ENCODE measurements around the gene ERO1B.

ERO1B gene

DNA sequence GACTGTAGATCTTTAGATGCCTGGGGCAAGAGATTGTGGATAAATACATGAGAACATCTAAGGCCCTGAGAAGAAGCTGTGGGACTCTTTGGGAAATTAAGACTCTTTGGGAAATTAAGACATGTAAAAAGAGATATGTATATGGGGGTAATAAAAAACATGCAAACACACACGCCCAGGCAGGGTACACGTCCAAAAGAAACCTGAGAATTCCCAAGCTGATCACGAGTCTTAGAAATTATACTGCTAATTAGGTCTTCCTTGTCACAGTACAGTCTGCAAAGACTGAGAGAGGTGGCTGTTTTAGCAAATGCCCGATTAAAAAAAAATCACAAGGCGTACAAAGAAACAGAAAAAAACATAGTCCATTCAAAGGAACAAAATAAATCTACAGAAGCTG, 39.3 kb upstream of the ERO1B start:
- H3K4me2 ChIP-seq (ENCODE audit: low read depth, low read length, poor library complexity, severe bottlenecking), result no peak overlapping the region
- no peaks in the 10 kb centered on the region for H3K4me1 ChIP-seq (ENCODE audit: insufficient read depth, low read length, poor library complexity, severe bottlenecking)
- no peaks in the 10 kb centered on the region for H3K9me2 ChIP-seq (replicated peaks; ENCODE audit: low read depth, low read length)
- no peaks in the 10 kb centered on the region for H4K20me1 ChIP-seq (ENCODE audit: insufficient read depth, low read length, poor library complexity, severe bottlenecking)
- TF ChIP-seq CTCF (conservative IDR thresholded peaks at IDR 0.05; ENCODE audit: low read length) (no peak), EZH2phosphoT487 (IDR thresholded peaks at IDR 0.05; ENCODE audit: borderline replicate concordance) (no peak)
- no peaks in the 10 kb centered on the region for H3K36me3 ChIP-seq (ENCODE audit: insufficient read depth, low read length)
- H3F3A ChIP-seq (ENCODE audit: low read depth), result no peaks in the 10 kb centered on the region
- no peak overlapping the region for H3K4me3 ChIP-seq (ENCODE audit: low read length, poor library complexity, severe bottlenecking)
- no peak overlapping the region for H3K9ac ChIP-seq (ENCODE audit: low read depth, low read length, poor library complexity, severe bottlenecking)
- no peaks in the 10 kb centered on the region for H3K79me2 ChIP-seq (ENCODE audit: insufficient read depth, low read length)
- H2AFZ ChIP-seq (ENCODE audit: low read length), result no peak overlapping the region
- peaks cover 11% of the 10 kb centered on the region; the same call in 1 of the 2 replicates for H3K9me3 ChIP-seq (ENCODE audit: insufficient read depth, low read depth, low read length)
- H3K27me3 ChIP-seq (ENCODE audit: insufficient read depth, low read length, poor library complexity, severe bottlenecking), result no peaks in the 10 kb centered on the region

DNA sequence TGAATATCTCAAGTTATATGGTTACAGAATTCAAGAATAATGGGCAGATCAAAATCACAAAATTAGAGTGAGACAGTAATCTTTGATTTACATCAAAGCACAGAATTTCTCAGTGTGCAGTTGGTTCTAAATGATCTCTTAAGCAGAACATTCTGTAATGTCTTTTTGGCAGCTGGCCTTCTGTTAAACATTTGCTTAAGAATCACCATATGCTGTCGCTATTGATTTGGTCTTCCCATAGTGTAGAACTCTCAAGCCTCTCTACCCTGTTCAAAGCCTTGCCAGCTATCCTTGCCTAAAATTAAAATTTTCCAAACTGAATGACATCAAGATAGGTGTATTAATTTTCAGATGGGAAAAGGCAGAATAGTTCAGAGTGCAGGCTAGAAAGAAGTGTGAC, 38.9 kb upstream of the ERO1B start:
- Histone ChIP-seq H3K36me3 (ENCODE audit: insufficient read depth, low read length) (no peaks in the 10 kb centered on the region), H3K27me3 (ENCODE audit: insufficient read depth, low read length, poor library complexity, severe bottlenecking) (no peaks in the 10 kb centered on the region)

GRCh38 chr1:236320214-236320613, 38.5 kb upstream of the ERO1B start:
- no peak overlapping the region for H3K9ac ChIP-seq (ENCODE audit: low read depth, low read length, poor library complexity, severe bottlenecking)
- no peaks in the 10 kb centered on the region for H3K9me2 ChIP-seq (replicated peaks; ENCODE audit: low read depth, low read length)
- no peak overlapping the region for H3K4me3 ChIP-seq (ENCODE audit: low read length, poor library complexity, severe bottlenecking)
- H3K4me1 ChIP-seq (ENCODE audit: insufficient read depth, low read length, poor library complexity, severe bottlenecking), result no peaks in the 10 kb centered on the region
- H3K36me3 ChIP-seq (ENCODE audit: insufficient read depth, low read length), result no peaks in the 10 kb centered on the region
- no peaks in the 10 kb centered on the region for H3F3A ChIP-seq (ENCODE audit: low read depth)
- no peaks in the 10 kb centered on the region for H3K27me3 ChIP-seq (ENCODE audit: insufficient read depth, low read length, poor library complexity, severe bottlenecking)
- no peaks in the 10 kb centered on the region for H3K79me2 ChIP-seq (ENCODE audit: insufficient read depth, low read length)
- TF ChIP-seq CTCF (conservative IDR thresholded peaks at IDR 0.05; ENCODE audit: low read length), result no peak
- TF ChIP-seq EZH2phosphoT487 (IDR thresholded peaks at IDR 0.05; ENCODE audit: borderline replicate concordance), result no peak
- no peak overlapping the region for H2AFZ ChIP-seq (ENCODE audit: low read length)
- peaks cover 11% of the 10 kb centered on the region; the same call in 1 of the 2 replicates for H3K9me3 ChIP-seq (ENCODE audit: insufficient read depth, low read depth, low read length)
- no peaks in the 10 kb centered on the region for H4K20me1 ChIP-seq (ENCODE audit: insufficient read depth, low read length, poor library complexity, severe bottlenecking)
- no peak overlapping the region for H3K4me2 ChIP-seq (ENCODE audit: low read depth, low read length, poor library complexity, severe bottlenecking)

More for the DNA sequence above, 38.9 kb upstream of the ERO1B start:
- Histone ChIP-seq H3K4me2 (ENCODE audit: low read depth, low read length, poor library complexity, severe bottlenecking) (no peak overlapping the region), H4K20me1 (ENCODE audit: insufficient read depth, low read length, poor library complexity, severe bottlenecking) (no peaks in the 10 kb centered on the region), H3K79me2 (ENCODE audit: insufficient read depth, low read length) (no peaks in the 10 kb centered on the region), H2AFZ (ENCODE audit: low read length) (no peak overlapping the region), H3K9ac (ENCODE audit: low read depth, low read length, poor library complexity, severe bottlenecking) (no peak overlapping the region), H3K4me3 (ENCODE audit: low read length, poor library complexity, severe bottlenecking) (no peak overlapping the region), H3K9me3 (ENCODE audit: insufficient read depth, low read depth, low read length) (peaks cover 11% of the 10 kb centered on the region; the same call in 1 of the 2 replicates), H3K4me1 (ENCODE audit: insufficient read depth, low read length, poor library complexity, severe bottlenecking) (no peaks in the 10 kb centered on the region), H3K9me2 (replicated peaks; ENCODE audit: low read depth, low read length) (no peaks in the 10 kb centered on the region), H3F3A (ENCODE audit: low read depth) (no peaks in the 10 kb centered on the region)
- TF ChIP-seq EZH2phosphoT487 (IDR thresholded peaks at IDR 0.05; ENCODE audit: borderline replicate concordance) (no peak), CTCF (conservative IDR thresholded peaks at IDR 0.05; ENCODE audit: low read length) (no peak)

All from Loucy (cell line).